Measurements from ENCODE around the gene UPK2.

DNA sequence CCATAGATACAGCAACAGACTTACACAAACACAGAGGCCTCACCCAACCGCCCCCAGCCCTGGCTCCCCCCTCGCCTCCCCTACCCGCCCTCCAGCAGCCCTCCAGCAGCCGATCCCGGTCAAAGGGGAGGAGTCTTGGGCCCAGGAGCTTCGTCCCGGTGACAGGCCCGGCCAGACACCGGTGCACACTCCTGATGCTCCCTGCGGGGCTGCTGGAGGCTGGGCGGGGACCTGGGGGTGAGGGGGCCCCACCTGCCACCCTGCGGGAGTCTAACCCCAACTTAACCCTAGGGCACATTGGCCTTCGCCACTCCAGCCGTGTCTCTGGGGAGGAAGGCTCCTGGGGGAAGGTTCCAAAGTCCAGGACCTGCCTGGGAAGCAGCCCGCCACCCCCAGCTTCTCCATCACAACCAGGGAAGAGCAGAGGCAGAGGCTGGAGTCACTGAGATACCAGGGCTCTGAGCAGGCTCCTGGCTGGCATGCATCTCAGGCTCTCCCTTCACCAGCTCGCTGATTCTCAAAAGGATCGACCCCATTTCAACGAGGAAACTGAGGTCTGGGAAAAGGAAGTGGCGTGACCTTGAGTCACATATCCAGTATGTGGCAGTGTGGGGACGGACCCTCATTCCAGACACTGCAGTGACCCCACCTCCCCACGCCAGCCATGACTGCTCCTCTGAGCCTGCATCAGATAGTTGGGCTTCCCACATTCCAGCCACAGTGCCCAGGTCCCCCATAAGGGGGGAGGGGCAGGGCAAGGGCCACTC lies 44.8 kb upstream of the UPK2 start:
- TF ChIP-seq, protein P1, sequence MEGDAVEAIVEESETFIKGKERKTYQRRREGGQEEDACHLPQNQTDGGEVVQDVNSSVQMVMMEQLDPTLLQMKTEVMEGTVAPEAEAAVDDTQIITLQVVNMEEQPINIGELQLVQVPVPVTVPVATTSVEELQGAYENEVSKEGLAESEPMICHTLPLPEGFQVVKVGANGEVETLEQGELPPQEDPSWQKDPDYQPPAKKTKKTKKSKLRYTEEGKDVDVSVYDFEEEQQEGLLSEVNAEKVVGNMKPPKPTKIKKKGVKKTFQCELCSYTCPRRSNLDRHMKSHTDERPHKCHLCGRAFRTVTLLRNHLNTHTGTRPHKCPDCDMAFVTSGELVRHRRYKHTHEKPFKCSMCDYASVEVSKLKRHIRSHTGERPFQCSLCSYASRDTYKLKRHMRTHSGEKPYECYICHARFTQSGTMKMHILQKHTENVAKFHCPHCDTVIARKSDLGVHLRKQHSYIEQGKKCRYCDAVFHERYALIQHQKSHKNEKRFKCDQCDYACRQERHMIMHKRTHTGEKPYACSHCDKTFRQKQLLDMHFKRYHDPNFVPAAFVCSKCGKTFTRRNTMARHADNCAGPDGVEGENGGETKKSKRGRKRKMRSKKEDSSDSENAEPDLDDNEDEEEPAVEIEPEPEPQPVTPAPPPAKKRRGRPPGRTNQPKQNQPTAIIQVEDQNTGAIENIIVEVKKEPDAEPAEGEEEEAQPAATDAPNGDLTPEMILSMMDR (conservative IDR thresholded peaks at IDR 0.05 in 1 of 2, IDR thresholded peaks at IDR 0.05 in 1 of 2; ENCODE audit: low read depth in 1 of 2, low read length in 2 of 2): no peak
- TF ChIP-seq EZH2 (IDR thresholded peaks at IDR 0.05; ENCODE audit: low read length, missing control alignments): no peak
